GM18909 (cell line): ENCODE data around the gene PRKCH.
"Not testable (repeated sequence)": the region's sequence is repeated elsewhere in the genome, so short reads cannot be mapped to it uniquely, and the experiment has no call there.

Source experiments
- ATAC-seq: cut with Tn5 transposase; IDR thresholded peaks from one replicate; pipeline ENCODE4 v1.9.1; 2021; ENCODE audit warnings: mild to moderate bottlenecking; ENCODE audit not compliant: unreplicated experiment, poor library complexity

PRKCH gene

GRCh38 chr14:61443481-61443880 lies 122.1 kb downstream of the PRKCH start:
- ATAC-seq, result no peak

GRCh38 chr14:61444215-61444768 lies 122.9 kb downstream of the PRKCH start:
- ATAC-seq, result peak; percentile 91

- ATAC-seq, result no peak
Observed at GRCh38 chr14:61451491-61451890, 130.1 kb downstream of the PRKCH start.

- no peak for ATAC-seq
Observed at GRCh38 chr14:61451891-61452400, 130.6 kb downstream of the PRKCH start.

- ATAC-seq, result no peak
Observed at GRCh38 chr14:61452452-61452851, 131.1 kb downstream of the PRKCH start.

- no peak for ATAC-seq
Observed at GRCh38 chr14:61453103-61453767, 131.9 kb downstream of the PRKCH start.

- ATAC-seq, result no peak
Observed at GRCh38 chr14:61454545-61454944, 133.2 kb downstream of the PRKCH start.

GRCh38 chr14:61455351-61455750 lies 134.0 kb downstream of the PRKCH start:
- no peak for ATAC-seq

- ATAC-seq, result no peak
Observed at GRCh38 chr14:61456720-61457119, 135.3 kb downstream of the PRKCH start.

- no peak for ATAC-seq
Observed at GRCh38 chr14:61458766-61459165, 137.4 kb downstream of the PRKCH start.

- no peak for ATAC-seq
Observed at GRCh38 chr14:61459229-61459628, 137.8 kb downstream of the PRKCH start.

GRCh38 chr14:61460063-61460462 lies 138.7 kb downstream of the PRKCH start:
- no peak for ATAC-seq

- no peak for ATAC-seq
Observed at GRCh38 chr14:61460718-61461611, 139.6 kb downstream of the PRKCH start.

GRCh38 chr14:61461808-61462275 lies 140.5 kb downstream of the PRKCH start:
- ATAC-seq, result peak; percentile 59

GRCh38 chr14:61462566-61463193 lies 141.3 kb downstream of the PRKCH start:
- ATAC-seq, result no peak

GRCh38 chr14:61463664-61464285 lies 142.4 kb downstream of the PRKCH start:
- no peak for ATAC-seq

GRCh38 chr14:61464539-61465320 lies 143.4 kb downstream of the PRKCH start:
- ATAC-seq, result not testable (repeated sequence)

GRCh38 chr14:61466249-61466904 lies 145.0 kb downstream of the PRKCH start:
- no peak for ATAC-seq

- no peak for ATAC-seq
Observed at GRCh38 chr14:61466905-61467280, 145.5 kb downstream of the PRKCH start.
